GM21528 (cell line): ENCODE results near the gene ELF4.

Experiments
- ATAC-seq: cut with Tn5 transposase; IDR thresholded peaks from one replicate; pipeline ENCODE4 v1.9.1; 2021; ENCODE audit warnings: mild to moderate bottlenecking, moderate library complexity; ENCODE audit not compliant: unreplicated experiment, low FRiP score

ELF4 gene

DNA sequence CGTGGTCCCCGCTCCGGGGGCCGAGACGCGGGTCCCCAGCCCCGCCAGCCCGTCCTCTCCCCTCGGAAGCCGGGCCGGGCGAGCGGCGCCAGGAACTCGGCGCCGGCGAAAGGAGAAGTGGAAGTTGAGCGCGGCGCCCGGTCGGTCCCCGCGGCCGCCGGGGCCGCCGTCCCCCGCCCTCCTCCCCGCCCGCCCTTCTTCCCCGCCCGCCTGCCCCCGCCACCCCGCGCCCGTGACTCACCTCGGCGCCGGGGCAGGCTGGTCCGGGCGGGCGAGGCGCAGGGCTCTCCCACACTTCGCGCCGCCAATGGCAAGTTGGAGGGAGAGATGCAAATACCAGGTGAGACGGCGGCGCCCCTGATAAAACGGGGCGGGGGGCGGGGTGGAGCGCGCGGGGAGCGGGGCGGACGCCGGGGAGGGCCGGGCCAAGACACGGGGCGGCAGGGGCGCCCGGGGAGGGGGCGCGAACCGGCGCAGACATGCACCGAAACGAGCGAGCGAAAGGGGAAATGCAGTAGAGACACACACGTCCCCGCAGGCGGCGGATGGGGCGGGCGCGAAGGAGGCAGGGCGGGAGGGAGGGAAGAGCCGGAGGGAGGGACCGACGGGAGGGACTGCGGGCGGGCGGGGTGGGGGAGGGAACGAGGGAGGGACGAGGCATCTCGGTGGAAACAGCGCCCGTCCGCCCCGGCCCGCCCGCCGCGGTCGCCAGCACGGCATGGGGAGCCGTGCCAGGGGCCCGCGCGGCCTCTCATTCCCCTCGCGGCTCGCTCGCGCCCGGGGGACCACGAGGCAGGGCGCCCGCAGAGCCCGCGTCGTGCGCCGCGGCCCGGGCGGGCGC lies at the start of gene ELF4:
TSS of gene ELF4 (minus strand) at position 119 of the 841 bp plus-strand sequence. CDS start 29,167 bp downstream, outside the sequence.
- no peak for ATAC-seq

DNA sequence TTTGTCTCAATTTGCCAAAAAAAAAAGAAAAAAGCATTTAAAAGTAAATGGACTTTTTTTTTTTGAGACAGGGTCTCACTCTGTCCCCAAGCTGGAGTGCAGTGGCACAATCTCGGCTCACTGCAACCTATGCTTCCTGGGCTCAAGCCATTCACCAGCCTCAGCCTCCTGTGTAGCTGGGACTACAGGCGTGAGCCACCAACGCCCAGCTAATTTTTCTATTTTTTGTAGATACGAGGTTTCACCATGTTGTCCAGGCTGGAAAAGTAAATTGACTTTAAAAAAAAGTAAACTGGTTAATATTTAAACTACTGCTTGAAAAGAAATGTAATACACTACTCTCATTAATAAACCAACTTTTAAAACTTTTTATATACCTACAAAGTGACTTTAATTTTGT lies 49.5 kb upstream of the ELF4 start:
- no peak for ATAC-seq

DNA sequence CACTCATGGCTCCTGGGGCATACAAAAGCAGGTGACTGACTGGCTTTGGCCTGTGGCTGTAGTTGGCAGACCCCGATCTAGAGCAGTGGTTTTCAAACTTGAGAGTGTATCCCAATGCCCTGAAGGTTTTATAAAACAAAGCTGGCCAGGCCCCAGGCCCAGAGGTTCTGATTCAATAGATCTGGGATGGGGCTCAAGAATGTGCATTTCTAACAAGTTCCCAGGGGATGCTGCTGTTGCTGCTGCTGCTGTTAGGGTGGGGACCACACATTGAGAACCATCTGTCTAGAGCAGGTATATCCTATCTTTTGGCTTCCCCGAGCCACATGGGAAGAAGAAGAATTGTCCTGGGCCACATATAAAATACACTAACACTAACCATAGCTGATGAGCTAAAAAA lies 48.0 kb upstream of the ELF4 start:
- ATAC-seq, result no peak

DNA sequence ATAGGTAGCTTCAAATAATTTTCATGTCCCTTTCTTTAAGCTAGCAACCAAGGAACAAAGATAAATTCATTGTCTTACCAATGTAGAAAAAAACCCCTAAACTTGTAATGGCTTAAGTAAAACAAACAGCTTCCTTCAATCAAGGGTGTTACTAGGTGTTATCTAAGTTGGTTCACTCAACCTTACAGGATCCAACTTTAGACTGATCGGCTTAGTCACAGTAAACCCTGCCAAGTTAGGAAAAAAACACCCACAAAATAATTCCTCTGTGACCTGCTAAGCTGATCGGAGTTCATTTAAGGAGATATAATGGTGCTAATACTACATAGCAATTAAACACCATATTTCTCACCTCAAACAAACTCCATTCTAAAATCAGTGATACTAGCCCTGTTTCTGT lies 45.3 kb upstream of the ELF4 start:
- no peak for ATAC-seq

DNA sequence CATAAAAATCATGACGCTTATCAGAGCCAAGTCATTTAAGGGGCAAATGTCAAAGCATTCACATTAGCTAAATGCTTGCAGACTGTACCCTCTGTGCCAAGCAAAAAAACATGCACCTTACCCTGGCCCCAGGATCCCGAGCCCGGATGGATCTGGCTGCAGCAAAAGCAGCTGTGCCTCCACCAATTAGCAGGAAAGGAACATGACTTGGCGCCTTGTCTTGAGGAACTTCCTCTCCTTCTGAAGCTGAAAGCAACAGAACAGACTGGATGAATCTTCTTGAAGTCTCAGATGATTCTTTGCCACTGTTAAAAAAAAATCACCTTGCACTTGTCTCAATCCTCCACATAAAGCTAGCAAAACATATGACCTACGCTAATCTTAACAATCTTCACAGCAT lies 37.3 kb upstream of the ELF4 start:
- no peak for ATAC-seq

DNA sequence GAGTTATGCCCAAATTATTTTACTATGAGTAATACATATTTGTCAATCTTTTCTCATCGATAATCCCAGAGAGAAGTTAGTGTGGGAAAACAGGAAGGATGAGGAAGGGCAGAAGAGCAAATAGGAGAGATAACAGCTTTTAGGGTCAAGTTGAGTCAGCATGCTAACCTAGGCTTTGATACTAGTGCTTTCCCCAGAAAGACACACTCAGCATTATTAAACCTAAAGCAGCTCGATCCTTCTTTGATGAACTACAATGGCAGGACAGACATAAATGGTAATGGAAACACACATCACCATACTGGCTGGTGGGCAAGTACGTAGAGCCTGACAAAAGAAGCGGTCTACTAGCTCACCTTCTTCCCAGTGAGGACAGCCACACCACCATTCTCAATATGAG lies 34.8 kb upstream of the ELF4 start:
- no peak for ATAC-seq

DNA sequence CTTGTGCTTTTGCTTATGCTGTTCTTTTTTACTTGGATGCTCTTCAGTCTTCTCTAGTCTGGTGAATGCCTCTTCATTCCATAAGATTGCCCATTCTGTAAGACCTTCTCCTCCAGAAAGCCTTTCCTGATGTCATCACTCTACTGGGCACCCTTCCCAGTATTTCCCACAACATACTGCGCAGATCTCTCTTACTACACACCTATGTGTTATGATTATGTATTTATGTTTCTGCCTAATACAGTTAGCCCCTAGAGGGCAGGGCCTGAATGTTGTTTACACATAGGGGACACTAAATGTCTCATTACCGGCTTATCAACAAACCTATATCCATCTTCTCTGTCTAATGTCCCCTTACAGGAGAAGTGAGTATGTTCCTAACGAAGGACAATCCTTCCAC lies 34.2 kb upstream of the ELF4 start:
- no peak for ATAC-seq

DNA sequence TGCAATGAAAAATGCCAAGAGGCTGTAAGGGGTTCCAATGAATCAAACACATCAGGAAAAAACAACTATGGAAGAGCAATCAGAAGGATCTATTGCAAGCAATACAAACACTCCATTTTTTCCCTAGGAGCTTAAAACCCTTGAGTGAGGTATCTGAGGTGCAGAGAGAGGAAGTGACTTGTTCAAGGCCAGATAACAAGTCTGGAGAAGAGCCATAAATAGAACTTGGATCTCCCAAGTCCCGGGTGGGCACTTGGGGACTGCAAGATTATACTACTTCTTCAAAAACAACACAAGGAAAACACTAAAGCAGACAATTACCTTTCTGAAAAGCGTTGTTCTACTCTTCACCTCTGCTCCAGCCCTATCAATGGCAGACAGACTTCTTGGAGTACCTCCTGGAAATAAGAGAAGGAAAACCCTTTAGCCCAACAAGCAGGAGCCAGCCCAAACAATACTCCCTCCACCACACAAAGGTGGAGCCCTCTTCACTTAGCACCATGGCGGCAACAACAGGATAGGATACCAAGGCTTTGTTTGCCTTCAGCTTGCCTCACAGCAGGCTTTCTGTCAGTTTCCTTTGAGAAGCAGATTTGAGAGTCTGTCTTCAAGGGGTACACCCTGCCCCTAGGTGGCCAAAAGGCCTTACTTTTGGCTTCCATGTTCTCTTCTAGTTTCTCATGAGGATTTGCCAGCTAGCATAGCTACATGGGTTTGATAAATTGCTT lies 29.3 kb upstream of the ELF4 start:
- no peak for ATAC-seq

DNA sequence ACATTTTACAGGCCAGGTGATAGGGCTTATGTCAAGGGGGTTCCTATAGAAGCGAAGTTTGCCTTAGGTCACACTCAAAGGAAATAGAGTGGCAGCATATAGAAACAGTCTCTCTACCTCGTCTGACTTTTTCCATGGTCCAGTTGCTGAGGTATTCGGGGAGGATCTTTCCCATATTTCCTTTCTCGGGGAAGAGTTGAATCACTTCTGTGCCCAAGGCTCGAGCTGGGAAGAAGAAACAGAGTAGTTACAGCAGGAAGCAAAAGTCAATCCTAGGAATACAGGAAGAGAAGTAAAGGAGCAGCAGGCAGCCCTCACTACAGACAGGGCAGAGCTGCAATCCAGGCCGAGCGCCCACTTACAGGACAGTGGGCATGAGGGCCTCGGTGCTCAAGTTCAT lies 26.7 kb upstream of the ELF4 start:
- ATAC-seq, result no peak

DNA sequence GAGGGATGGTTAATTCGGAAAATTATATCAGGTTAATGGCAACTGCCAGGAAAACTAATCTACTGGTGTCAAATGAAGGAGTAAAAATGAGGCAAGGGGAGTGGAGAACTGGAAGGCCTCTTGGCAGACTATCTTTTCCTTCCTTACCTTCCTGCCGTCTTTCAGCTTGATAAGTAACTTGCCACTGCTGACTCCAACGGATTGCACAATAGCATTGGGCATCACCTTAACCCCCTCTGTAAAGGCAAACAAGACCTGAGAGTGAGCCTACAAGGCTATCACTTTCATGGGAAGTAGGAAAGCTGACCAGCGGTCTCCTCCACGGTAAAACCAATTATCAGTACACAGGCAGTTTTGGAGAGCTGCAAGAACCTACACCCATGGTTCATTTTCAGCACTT lies 26.2 kb upstream of the ELF4 start:
- no peak for ATAC-seq

DNA sequence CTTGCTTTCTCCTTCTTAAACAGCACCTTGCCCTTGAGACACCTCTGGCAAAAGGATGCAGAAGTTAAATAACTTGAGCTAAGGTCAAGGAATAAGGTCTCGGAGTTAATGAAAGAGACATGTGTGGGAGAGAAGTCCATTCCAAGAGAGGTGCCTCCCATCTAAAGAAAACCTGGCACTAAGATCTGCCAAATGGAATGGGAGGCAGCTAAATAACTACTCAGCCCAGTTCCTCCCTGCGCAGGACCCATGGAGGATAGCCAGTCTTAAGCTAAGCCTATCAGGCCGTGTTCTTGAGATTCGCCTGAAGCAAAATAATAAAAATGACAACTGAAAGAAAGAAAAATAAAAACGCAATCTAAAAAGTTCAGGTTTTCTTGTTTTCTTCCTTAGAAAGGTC lies 20.7 kb upstream of the ELF4 start:
- no peak for ATAC-seq

DNA sequence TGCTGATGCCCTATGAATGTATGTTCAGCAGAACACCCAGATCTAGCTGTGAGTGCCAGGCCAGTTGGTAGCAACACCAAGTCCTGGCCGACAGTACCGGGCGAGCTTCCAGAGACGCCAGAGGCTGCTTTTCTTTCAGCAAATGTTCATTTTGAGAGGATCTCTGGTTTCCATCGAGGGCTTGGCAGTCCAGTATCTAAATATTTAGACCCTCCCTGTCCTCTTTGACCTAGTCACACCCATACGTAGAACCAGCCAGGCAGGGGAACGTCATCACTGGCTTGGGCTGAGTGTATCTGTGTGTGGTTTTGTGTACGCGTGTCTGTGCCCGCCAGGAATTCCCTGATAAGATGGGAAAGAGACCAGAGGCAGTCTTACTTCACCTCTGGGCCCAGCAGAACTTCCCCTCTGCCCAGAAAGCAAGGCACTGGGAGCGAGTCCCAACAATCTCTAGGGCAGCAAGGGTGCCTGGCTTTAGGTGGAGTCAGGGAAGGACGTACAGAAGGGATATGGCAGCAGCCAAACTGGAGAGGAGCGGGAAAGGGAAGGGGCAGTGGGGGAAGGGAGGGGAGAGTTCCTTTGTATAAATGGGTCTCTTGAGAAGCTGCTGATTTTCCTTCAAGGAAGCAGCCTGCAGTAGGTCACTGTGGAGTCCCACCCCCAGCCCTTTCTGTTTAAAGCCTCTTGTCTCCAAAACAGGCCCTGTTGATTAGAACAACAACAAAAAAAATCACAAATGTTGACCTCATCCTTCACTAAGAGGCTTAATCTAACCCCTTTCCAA lies 15.0 kb upstream of the ELF4 start:
- ATAC-seq, result no peak

DNA sequence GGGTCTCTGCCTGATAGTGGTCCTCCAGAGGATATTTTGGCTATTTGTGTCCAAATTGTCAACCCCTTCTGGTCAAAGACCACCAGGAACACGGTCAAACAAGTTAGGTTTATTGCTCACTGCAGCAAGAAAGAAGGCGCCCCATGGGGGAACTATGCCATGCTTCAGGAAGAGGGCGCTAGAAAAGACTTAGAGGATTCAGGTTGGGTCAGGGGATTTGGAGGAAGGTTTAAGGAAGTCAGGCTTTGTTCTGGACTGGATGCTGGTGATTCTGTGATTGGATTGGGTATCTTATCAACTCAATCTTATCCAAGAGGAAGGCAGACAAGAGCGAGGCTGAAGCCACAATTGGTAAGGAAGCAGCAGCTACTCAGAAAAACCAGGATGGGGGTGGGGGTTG lies 14.3 kb upstream of the ELF4 start:
- no peak for ATAC-seq

DNA sequence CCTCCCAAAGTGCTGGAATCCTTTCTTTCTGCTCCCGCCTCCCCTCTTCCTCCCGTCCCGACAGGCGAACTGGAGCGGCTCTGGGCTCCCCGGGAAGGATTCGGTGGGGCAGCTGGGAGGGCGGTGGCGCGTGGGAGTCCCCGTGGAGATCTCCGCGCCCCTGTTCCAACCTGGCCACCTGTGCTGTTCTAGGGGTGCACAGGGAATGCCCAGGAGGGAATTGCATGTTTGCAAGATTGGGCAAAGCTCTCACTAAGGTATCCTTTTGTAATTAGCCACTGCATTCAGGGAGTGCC lies 11.2 kb upstream of the ELF4 start:
- no peak for ATAC-seq

DNA sequence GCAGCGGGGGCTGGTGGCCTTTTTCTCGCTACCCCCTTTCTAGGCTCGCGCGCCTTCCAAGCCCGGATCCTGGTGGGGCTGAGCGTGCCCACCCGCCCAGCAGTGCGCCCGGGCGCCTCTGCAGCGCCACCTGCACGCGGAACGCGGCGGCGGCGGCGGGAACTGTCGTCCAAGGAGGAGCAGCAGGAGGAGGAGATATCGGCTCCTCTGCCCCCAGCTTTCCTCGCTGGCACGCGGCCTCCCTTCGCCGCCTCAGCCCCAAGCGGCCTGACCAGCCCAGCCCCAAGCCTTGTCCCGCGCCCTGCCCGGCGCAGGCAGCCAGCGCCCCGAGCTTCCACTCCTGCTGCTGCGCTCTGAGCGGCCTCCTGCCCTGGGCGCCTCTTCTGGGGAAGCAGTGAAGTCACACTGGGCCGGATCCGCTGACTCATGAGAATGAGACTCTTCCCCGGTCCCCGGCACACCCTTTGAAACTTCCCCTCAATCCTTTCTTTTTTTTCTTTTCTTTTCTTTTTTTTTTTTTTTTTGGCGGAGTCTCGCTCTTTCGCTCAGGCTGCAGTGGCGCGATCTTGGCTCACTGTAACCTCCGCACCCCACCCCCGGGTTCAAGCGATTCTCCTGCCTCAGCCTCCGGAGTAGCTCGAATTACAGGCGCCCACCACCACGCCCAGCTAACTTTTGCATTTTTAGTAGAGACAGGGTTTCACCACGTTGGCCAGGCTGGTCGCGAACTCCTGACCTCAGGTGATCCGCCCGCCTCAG lies 10.6 kb upstream of the ELF4 start:
- ATAC-seq, result peak; percentile 84

DNA sequence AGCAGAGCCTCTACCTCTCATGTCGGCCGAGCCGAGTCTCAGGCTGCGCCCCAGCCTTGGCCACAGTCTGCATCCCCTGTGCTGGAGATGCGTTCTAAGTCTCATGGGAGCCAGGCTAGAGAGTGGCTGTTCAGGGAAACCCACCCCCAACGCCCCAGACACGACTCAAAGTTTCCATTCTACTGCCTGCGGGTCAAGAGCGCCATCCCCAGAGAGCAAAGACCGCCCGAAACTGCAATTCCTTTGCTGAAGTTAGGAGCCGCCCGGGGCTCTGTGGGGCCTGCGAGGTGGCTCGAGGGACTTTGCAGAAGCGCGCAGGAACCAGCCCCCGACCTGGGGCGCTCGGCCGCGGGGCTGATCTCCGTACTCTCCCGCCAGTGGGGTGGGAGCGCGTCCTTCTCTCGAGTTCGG lies 10.0 kb upstream of the ELF4 start:
- peak; percentile 35 for ATAC-seq

DNA sequence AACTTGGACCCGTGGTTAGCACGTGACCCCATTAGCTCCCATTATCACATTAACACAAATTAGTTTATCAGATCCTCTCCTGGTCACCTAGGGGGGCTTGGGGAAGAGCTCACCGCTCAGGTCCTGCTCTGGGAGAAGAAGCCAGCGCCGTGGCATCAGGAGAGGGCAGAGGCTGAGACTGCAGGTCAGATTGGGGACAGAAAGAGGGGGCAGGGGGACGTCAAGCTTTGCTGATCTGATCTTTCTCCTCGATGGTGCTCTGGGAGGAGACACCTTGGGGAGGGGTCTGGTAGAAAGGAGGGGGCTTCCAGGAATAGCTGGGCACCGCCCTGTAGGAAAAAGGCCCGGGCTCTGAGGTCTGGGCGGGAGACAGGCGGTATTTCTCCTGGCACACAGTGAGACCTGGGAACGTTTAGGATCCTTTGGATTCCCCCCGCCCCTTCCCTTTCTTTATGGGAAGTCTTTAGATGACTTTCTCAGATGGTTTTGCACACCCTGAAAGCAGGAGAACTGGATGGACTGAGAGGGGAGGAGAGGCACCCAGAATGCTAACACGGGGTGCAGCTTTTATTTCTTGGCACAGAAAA lies 9.1 kb upstream of the ELF4 start:
- no peak for ATAC-seq

DNA sequence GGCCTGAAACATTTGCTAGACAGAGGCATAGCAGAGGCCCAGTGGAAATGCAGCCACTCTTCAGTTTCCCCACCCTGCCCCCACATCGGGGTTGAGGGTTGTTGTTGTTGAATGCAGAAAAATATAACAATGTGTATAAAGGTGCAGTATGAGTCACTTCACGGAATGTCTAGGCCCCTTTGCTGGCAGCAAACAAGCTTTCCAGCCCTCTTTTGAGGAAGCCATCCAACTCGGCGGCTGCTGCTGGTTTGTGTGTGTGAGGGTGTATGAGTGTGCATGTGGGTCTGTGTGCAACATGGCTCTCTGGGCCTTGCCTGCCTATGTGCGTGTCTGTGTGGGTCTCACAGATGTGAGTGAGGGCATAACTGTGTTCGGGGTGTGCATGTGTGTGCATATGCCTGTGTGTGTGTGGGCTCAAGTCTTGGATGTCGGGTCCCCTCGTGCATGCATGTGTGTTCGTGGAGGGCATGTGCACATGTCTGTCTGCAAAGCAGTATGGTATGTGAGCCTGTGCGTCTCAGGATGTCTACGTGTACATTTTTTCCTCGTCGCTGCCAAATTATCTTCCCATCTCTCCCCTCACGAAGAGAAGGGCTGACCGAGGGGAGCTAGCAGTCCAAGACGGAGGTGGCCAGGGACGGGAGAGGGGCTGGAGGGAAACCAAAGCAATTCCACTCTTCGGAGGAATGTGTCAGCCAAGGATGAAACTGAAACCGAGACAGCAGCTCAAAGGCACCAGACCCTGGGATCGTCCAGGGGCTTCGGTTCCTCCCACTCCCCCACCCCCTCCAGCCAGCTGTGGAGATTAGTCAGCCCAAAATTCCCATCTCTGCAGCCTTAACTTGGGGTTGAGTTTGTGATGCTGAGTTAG lies 8.4 kb upstream of the ELF4 start:
- ATAC-seq, result no peak

DNA sequence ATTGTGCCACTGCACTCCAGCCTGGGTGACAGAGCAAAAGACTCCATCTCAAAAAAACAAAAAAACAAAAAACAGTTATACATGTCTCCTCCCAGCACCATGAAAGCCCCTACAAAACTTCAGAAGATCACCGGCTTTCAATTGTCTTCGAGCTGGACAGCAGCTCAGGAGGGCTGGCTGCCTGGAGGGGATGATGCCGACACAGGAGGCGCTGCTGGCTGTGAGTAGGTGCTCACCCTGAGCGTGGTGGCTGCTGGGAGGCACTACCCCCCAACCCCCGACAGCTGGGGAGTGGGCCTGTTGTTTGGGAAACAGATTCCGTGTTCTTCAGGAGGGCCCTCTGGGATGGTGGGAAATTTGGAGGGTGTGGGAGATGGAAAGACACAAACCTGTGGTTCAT lies 6.9 kb upstream of the ELF4 start:
- ATAC-seq, result no peak
